OCI-LY1 (cell line): Measurements from ENCODE around the gene RBM26.
A peak's percentile ranks its signal among the peaks of the same experiment; 100 is the strongest.

ENCODE experiments used
- H2AFZ ChIP-seq: fragments of 200-600 bp; sonication (generic), shearing (Covaris generic); 2 replicates; pipeline ENCODE4 v1.6.0; 2014; ENCODE audit warnings: antibody characterized with exemption, mild to moderate bottlenecking, low read length
- H3F3A ChIP-seq: fragments of 200-600 bp; sonication (generic), shearing (Covaris generic); 2 replicates; pipeline ENCODE4 v1.6.0; 2014; ENCODE audit warnings: mild to moderate bottlenecking, antibody characterized with exemption, low read length, moderate library complexity; ENCODE audit not compliant: insufficient read depth
- H3K27ac ChIP-seq: fragments of 200-600 bp; sonication (generic); 2 replicates; pipeline ENCODE4 v1.5.1; 2014; ENCODE audit warnings: low read length, mixed run types, mild to moderate bottlenecking, low read depth; ENCODE audit not compliant: poor library complexity, severe bottlenecking
- H3K27me3 ChIP-seq: fragments of 200-600 bp; sonication (generic); 2 replicates; pipeline ENCODE4 v1.6.0; 2014; ENCODE audit warnings: antibody characterized with exemption, mild to moderate bottlenecking, low read length, moderate library complexity; ENCODE audit not compliant: insufficient read depth
- H3K36me3 ChIP-seq: fragments of 200-600 bp; sonication (generic); 2 replicates; pipeline ENCODE4 v1.6.1; 2014; ENCODE audit warnings: mild to moderate bottlenecking, antibody characterized with exemption, low read length, moderate library complexity, mixed read lengths; ENCODE audit not compliant: insufficient read depth
- H3K4me1 ChIP-seq: fragments of 200-600 bp; sonication (generic); 2 replicates; pipeline ENCODE4 v1.5.1; 2014; ENCODE audit warnings: mild to moderate bottlenecking, low read length, moderate library complexity; ENCODE audit not compliant: insufficient read depth, severe bottlenecking
- H3K4me2 ChIP-seq: fragments of 200-600 bp; sonication (generic), shearing (Covaris generic); 2 replicates; pipeline ENCODE4 v1.6.1; 2014; ENCODE audit warnings: low read length
- H3K4me3 ChIP-seq: fragments of 200-600 bp; sonication (generic); 2 replicates; pipeline ENCODE4 v1.5.1; 2014; ENCODE audit warnings: low read length, low read depth, mild to moderate bottlenecking, mixed read lengths; ENCODE audit not compliant: poor library complexity, severe bottlenecking
- H3K79me2 ChIP-seq: fragments of 200-600 bp; shearing (Covaris generic); 2 replicates; pipeline ENCODE4 v1.6.1; 2016; ENCODE audit warnings: mixed run types, low read length, mixed read lengths; ENCODE audit not compliant: insufficient read depth
- H3K9ac ChIP-seq: fragments of 200-600 bp; sonication (generic), shearing (Covaris generic); 2 replicates; pipeline ENCODE4 v1.6.1; 2014; ENCODE audit warnings: mild to moderate bottlenecking, low read length, mixed read lengths
- H3K9me2 ChIP-seq: fragments of 200-600 bp; sonication (generic), shearing (Covaris generic); 2 replicates; pipeline ENCODE4 v1.6.1; 2014; ENCODE audit warnings: low read depth, mild to moderate bottlenecking, low read length, mixed read lengths
- H3K9me3 ChIP-seq: fragments of 200-600 bp; shearing (Covaris generic); 2 replicates; pipeline ENCODE4 v1.6.1; 2014; ENCODE audit warnings: low read length, mixed read lengths
- H4K20me1 ChIP-seq: fragments of 200-600 bp; sonication (generic), shearing (Covaris generic); 2 replicates; pipeline ENCODE4 v1.6.0; 2016; ENCODE audit warnings: mild to moderate bottlenecking, low read length; ENCODE audit not compliant: insufficient read depth
- EZH2 ChIP-seq: fragments of 200-600 bp; sonication (generic), shearing (Covaris generic); IDR thresholded peaks from 2 replicates; pipeline ENCODE4 v1.8.0; 2017; ENCODE audit warnings: borderline replicate concordance, mixed run types, mild to moderate bottlenecking, antibody characterized with exemption, low read length, moderate library complexity, mixed read lengths
- TF ChIP-seq, protein P1 (sequence below): fragments of 200-600 bp; sonication (generic), shearing (Covaris generic); IDR thresholded peaks from 2 replicates; pipeline ENCODE4 v1.5.1; 2017; ENCODE audit warnings: mild to moderate bottlenecking, antibody characterized with exemption, low read length, moderate library complexity, mixed read lengths

RBM26 gene

DNA sequence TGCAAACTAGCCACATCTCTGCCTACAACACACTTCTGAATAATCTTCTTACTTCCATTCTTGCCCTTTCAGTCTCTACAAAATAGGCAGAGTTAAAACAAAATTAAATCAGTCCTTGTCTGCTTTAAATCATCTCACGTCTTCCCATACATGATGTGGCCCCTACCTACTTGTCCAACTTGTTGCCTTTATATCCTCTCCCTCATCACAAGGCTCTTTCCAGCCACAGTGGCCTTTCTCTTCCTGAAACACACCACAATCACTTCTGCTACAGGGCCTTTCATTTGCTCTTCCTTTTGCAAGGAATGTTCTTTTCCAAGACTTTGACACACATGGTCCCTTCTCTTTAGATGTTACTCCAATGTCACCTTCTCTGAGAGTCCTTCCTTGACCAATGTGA, 1.7 kb downstream of the RBM26 start:
- H3K4me1 ChIP-seq = peaks cover 60% of the 10 kb centered on the region

DNA sequence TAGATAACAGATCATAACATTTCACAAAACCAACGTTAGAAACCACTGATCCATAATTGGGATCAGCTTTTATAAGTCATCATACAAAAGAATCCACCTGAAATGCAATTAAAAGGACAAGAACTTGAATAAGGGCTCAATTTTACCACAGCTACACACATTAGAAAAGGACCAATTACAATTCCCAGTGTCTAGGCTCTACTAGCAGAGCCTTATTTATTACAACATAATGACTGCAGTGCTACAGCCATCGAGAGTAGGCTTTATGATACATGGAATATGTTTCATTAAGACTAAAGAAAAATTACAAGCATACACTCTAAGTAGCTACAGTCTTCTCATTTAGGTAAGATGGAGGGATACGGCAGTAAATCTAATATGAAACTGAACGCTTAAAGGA, 2.9 kb downstream of the RBM26 start:
- Histone ChIP-seq H3K9ac (peak overlapping the region; percentile 74), H3K27ac (peak overlapping the region; percentile 90), H2AFZ (no peak overlapping the region), H3K4me2 (peak overlapping the region; percentile 79), H3F3A (no peaks in the 10 kb centered on the region), H4K20me1 (no peaks in the 10 kb centered on the region), H3K4me3 (peak overlapping the region; percentile 84), H3K27me3 (no peaks in the 10 kb centered on the region), H3K79me2 (peaks cover 86% of the 10 kb centered on the region), H3K9me2 (no peaks in the 10 kb centered on the region), H3K9me3 (no peaks in the 10 kb centered on the region), H3K36me3 (peaks cover 46% of the 10 kb centered on the region), H3K4me1 (peaks cover 58% of the 10 kb centered on the region)
- TF ChIP-seq, protein P1, sequence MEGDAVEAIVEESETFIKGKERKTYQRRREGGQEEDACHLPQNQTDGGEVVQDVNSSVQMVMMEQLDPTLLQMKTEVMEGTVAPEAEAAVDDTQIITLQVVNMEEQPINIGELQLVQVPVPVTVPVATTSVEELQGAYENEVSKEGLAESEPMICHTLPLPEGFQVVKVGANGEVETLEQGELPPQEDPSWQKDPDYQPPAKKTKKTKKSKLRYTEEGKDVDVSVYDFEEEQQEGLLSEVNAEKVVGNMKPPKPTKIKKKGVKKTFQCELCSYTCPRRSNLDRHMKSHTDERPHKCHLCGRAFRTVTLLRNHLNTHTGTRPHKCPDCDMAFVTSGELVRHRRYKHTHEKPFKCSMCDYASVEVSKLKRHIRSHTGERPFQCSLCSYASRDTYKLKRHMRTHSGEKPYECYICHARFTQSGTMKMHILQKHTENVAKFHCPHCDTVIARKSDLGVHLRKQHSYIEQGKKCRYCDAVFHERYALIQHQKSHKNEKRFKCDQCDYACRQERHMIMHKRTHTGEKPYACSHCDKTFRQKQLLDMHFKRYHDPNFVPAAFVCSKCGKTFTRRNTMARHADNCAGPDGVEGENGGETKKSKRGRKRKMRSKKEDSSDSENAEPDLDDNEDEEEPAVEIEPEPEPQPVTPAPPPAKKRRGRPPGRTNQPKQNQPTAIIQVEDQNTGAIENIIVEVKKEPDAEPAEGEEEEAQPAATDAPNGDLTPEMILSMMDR = no peak
- no peak for TF ChIP-seq EZH2

More for the DNA sequence above, 1.7 kb downstream of the RBM26 start:
- Histone ChIP-seq H4K20me1 (no peaks in the 10 kb centered on the region), H3K27me3 (no peaks in the 10 kb centered on the region), H3K4me2 (peak overlapping the region; percentile 79), H3K9me2 (no peaks in the 10 kb centered on the region), H3K9ac (peak overlapping the region; percentile 74), H3K79me2 (peaks cover 74% of the 10 kb centered on the region), H3K9me3 (no peaks in the 10 kb centered on the region), H3K27ac (peak overlapping the region; percentile 90), H3K4me3 (peak overlapping the region; percentile 84), H2AFZ (no peak overlapping the region), H3K36me3 (peaks cover 33% of the 10 kb centered on the region), H3F3A (no peaks in the 10 kb centered on the region)
- TF ChIP-seq, protein P1 = no peak
- no peak for TF ChIP-seq EZH2

DNA sequence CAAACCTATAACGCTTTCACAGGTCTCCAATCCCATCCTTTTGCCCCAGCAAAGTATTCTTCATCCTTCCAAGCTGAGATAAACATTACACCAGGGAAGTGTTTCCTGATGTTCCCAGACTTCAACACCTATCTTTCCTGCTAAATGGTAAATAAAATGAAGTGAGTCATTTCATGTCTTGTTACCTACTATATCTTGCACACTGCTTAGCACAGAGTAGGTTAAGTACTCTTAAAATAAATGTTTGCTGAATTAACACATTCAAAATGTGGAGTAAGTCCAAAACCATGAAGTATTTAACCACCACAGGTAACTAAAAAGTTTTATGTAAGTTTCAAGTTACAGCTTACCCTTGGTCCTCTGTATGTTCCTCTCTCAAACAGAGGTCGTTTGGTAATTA, 3.4 kb downstream of the RBM26 start:
- H3K27ac ChIP-seq = peak overlapping the region; percentile 90
- H3K9ac ChIP-seq = peak overlapping the region; percentile 74
- H3K9me2 ChIP-seq = no peaks in the 10 kb centered on the region
- peak overlapping the region; percentile 84 for H3K4me3 ChIP-seq
- H3K27me3 ChIP-seq = no peaks in the 10 kb centered on the region
- H4K20me1 ChIP-seq = no peaks in the 10 kb centered on the region
- peaks cover 91% of the 10 kb centered on the region for H3K79me2 ChIP-seq
- H3K4me1 ChIP-seq = peaks cover 53% of the 10 kb centered on the region
- H3K4me2 ChIP-seq = peak overlapping the region; percentile 79
- TF ChIP-seq, protein P1 = no peak
- TF ChIP-seq EZH2 = no peak
- H3K9me3 ChIP-seq = no peaks in the 10 kb centered on the region
- peaks cover 50% of the 10 kb centered on the region for H3K36me3 ChIP-seq
- no peaks in the 10 kb centered on the region for H3F3A ChIP-seq
- H2AFZ ChIP-seq = no peak overlapping the region
